Measurements from ENCODE around the gene L1TD1. TPM values are rescaled to one million over a fixed set of nuclear protein-coding genes. Genes with fewer than 3 reads are reported as not detected.

Gene L1TD1
- polyA plus RNA-seq, 2 of the 4 experiments (the other 2 are of a cell fraction): not detected

DNA sequence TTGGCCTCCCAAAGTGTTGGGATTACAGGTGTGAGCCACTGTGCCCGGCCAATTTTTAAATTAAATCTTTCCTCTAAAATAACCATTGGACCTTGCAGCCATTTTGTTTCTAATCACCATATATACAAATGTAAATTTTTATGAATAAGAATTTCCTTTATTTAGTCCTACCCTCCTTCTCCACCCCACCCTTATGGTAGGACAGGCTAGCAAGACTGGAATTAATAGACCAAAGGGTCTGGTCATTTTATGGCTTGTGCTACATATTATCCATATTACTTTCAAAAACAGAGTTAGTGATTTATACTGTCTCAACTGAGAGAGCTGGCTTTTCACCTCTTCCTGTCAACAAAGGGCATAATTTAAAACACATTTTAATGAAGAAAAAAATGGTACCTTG is 26.5 kb downstream of the L1TD1 start:
- H3K4me1 ChIP-seq: no peaks in the 10 kb centered on the region
- no peak overlapping the region for H3K4me2 ChIP-seq
- FAIRE-seq (no peak), ATAC-seq (no peak), DNase-seq (ENCODE audit: low read depth in 1 of 2, low spot score in 1 of 2) (no peak)
- CTCF ChIA-PET: interaction anchor here (0.7 to 1.4 kb wide), 2 partner anchors 8 to 1518 kb away, joined by 3 to 4 read pairs; no protein-coding TSS in a partner anchor
- no peaks in the 10 kb centered on the region for H3K9me3 ChIP-seq
- H3K4me3 ChIP-seq: no peak overlapping the region
- POLR2A ChIA-PET: no interaction called here
- TF ChIP-seq NR3C1 (IDR thresholded peaks at IDR 0.05) (no peak), EHMT2 (IDR thresholded peaks at IDR 0.05; ENCODE audit: low read depth) (no peak), FOXS1 (CRISPR knock-in tag; IDR thresholded peaks at IDR 0.05) (no peak), MYC (IDR thresholded peaks at IDR 0.05; ENCODE audit: borderline replicate concordance, low read length) (no peak), PHF8 (IDR thresholded peaks at IDR 0.05; ENCODE audit: borderline replicate concordance, low read depth) (no peak), ZSCAN20 (CRISPR knock-in tag; IDR thresholded peaks at IDR 0.05) (no peak), FOSB (CRISPR knock-in tag; IDR thresholded peaks at IDR 0.05) (no peak), RAD21 (conservative IDR thresholded peaks at IDR 0.05 in 1 of 2, IDR thresholded peaks at IDR 0.05 in 1 of 2) (no peak), SREBF2 (IDR thresholded peaks at IDR 0.05) (no peak), MAZ (IDR thresholded peaks at IDR 0.05; ENCODE audit: borderline replicate concordance, low read depth, low read length) (no peak)
- TF ChIP-seq, protein P1, sequence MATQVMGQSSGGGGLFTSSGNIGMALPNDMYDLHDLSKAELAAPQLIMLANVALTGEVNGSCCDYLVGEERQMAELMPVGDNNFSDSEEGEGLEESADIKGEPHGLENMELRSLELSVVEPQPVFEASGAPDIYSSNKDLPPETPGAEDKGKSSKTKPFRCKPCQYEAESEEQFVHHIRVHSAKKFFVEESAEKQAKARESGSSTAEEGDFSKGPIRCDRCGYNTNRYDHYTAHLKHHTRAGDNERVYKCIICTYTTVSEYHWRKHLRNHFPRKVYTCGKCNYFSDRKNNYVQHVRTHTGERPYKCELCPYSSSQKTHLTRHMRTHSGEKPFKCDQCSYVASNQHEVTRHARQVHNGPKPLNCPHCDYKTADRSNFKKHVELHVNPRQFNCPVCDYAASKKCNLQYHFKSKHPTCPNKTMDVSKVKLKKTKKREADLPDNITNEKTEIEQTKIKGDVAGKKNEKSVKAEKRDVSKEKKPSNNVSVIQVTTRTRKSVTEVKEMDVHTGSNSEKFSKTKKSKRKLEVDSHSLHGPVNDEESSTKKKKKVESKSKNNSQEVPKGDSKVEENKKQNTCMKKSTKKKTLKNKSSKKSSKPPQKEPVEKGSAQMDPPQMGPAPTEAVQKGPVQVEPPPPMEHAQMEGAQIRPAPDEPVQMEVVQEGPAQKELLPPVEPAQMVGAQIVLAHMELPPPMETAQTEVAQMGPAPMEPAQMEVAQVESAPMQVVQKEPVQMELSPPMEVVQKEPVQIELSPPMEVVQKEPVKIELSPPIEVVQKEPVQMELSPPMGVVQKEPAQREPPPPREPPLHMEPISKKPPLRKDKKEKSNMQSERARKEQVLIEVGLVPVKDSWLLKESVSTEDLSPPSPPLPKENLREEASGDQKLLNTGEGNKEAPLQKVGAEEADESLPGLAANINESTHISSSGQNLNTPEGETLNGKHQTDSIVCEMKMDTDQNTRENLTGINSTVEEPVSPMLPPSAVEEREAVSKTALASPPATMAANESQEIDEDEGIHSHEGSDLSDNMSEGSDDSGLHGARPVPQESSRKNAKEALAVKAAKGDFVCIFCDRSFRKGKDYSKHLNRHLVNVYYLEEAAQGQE (IDR thresholded peaks at IDR 0.05): no peak
- TF ChIP-seq, protein P2, sequence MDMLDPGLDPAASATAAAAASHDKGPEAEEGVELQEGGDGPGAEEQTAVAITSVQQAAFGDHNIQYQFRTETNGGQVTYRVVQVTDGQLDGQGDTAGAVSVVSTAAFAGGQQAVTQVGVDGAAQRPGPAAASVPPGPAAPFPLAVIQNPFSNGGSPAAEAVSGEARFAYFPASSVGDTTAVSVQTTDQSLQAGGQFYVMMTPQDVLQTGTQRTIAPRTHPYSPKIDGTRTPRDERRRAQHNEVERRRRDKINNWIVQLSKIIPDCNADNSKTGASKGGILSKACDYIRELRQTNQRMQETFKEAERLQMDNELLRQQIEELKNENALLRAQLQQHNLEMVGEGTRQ (IDR thresholded peaks at IDR 0.05): no peak
- TF ChIP-seq, protein P3, sequence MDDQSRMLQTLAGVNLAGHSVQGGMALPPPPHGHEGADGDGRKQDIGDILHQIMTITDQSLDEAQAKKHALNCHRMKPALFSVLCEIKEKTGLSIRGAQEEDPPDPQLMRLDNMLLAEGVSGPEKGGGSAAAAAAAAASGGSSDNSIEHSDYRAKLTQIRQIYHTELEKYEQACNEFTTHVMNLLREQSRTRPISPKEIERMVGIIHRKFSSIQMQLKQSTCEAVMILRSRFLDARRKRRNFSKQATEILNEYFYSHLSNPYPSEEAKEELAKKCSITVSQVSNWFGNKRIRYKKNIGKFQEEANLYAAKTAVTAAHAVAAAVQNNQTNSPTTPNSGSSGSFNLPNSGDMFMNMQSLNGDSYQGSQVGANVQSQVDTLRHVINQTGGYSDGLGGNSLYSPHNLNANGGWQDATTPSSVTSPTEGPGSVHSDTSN (IDR thresholded peaks at IDR 0.05): no peak
- 64% methylated on average over 1 of the region's 1 CpG for WGBS (ENCODE audit: missing lambda C conversion rate)
- H3K27ac ChIP-seq: no peak overlapping the region

DNA sequence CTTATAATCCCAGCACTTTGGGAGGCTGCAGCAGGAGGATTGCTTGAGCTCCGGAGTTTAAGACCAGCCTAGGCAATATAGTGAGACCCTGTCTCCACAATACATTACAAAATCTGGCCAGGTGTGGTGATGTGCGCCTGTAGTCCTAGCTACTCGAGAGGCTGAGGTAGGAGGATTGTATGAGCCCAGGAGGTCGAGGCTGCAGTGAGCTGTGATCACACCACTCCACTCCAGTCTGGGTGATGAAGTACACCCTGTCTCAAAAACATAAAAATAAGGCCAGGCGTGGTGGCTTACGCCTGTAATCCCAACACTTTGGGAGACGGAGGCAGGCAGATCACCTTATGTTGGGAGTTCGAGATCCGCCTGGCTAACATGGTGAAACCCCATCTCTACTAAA is 27.7 kb downstream of the L1TD1 start:
- Histone ChIP-seq H3K4me3 (no peak overlapping the region), H3K4me1 (no peaks in the 10 kb centered on the region), H3K27ac (no peak overlapping the region), H3K9me3 (no peaks in the 10 kb centered on the region), H3K4me2 (no peak overlapping the region)
- no peak for FAIRE-seq
- CTCF ChIA-PET: no interaction called here
- POLR2A ChIA-PET: no interaction called here
- TF ChIP-seq, protein P3 (IDR thresholded peaks at IDR 0.05): no peak
- no peak for TF ChIP-seq HOXB5 (CRISPR knock-in tag; IDR thresholded peaks at IDR 0.05)
- WGBS (ENCODE audit: missing lambda C conversion rate): 82% methylated on average over 9 of the region's 9 CpGs
- no peak for DNase-seq (ENCODE audit: low read depth in 1 of 2, low spot score in 1 of 2)
- ATAC-seq: no peak

DNA sequence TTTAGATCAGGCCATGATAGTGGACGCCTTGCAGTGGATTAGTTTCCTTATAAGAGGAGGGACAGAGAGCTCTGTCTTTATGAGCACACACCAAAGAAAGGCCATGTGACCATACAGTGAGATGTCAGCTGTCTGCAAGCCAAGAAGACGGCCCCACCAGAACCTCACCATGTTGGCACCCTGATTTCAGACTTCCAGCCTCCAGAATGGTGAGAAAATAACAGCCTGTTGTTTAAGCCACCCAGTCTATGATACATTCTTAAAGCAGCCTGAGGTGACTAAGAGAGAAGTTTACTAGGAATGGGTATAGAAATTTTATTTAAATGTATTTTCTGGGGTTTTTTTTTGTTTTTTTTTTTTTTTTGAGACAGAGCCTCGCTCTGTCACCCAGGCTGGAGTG is 29.5 kb downstream of the L1TD1 start:
- TF ChIP-seq FOSL2 (IDR thresholded peaks at IDR 0.05) (no peak), FOSL2 (CRISPR knock-in tag; IDR thresholded peaks at IDR 0.05) (no peak), KDM1A (IDR thresholded peaks at IDR 0.05; ENCODE audit: low read depth) (no peak), GATA3 (IDR thresholded peaks at IDR 0.05; ENCODE audit: borderline replicate concordance) (no peak), POLR2AphosphoS2 (conservative IDR thresholded peaks at IDR 0.05; ENCODE audit: low read length) (no peak), TFCP2L1 (CRISPR knock-in tag; IDR thresholded peaks at IDR 0.05) (no peak), EHMT2 (IDR thresholded peaks at IDR 0.05; ENCODE audit: low read depth) (no peak), HOXB5 (CRISPR knock-in tag; IDR thresholded peaks at IDR 0.05) (no peak), MYC (IDR thresholded peaks at IDR 0.05; ENCODE audit: borderline replicate concordance, low read length) (no peak), HDAC2 (IDR thresholded peaks at IDR 0.05) (no peak)
- TF ChIP-seq, protein P4, sequence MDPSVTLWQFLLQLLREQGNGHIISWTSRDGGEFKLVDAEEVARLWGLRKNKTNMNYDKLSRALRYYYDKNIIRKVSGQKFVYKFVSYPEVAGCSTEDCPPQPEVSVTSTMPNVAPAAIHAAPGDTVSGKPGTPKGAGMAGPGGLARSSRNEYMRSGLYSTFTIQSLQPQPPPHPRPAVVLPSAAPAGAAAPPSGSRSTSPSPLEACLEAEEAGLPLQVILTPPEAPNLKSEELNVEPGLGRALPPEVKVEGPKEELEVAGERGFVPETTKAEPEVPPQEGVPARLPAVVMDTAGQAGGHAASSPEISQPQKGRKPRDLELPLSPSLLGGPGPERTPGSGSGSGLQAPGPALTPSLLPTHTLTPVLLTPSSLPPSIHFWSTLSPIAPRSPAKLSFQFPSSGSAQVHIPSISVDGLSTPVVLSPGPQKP (IDR thresholded peaks at IDR 0.05; ENCODE audit: low read depth, low read length): no peak
- FAIRE-seq: no peak
- Histone ChIP-seq H3K27ac (no peak overlapping the region), H3K4me1 (peaks cover 4% of the 10 kb centered on the region; the same call in 1 of the 3 replicates), H3K9me3 (no peaks in the 10 kb centered on the region), H3K4me2 (no peak overlapping the region), H3K4me3 (no peak overlapping the region)
- DNase-seq (ENCODE audit: low read depth in 1 of 2, low spot score in 1 of 2): no peak
- POLR2A ChIA-PET: no interaction called here
- 27% methylated on average over 1 of the region's 3 CpGs for WGBS (ENCODE audit: missing lambda C conversion rate)
- CTCF ChIA-PET: interaction anchor here (1.2 kb wide), 1 partner anchor 60 kb away, joined by 3 read pairs; no protein-coding TSS in a partner anchor
- no peak for ATAC-seq

Measured in A549 (cell line).